HCT116 (cell line): ENCODE data around the gene KRTAP13-2. TPM values are rescaled to one million over a fixed set of nuclear protein-coding genes. Genes with fewer than 3 reads are reported as not detected.

ENCODE experiments used
- ATAC-seq: fragments of 200-7000 bp; cut with Tn5 transposase; 2 replicates; pipeline ENCODE4 v1.9.1; 2020; ENCODE audit warnings: mild to moderate bottlenecking, moderate library complexity
- BruUV-seq: library from RNA; stranded (reverse); fragments of 400-500 nt; replicated peaks from 2 replicates; lab custom pipeline; 2021; lab: Mats Ljungman, UMichigan
- CTCF ChIA-PET: fragments of 300-600 bp; sonication (Branson Sonifier 250); formaldehyde crosslinking; loops from one replicate; lab custom pipeline; 2021; ENCODE audit warnings: antibody characterized with exemption; lab: Charles Lee
- POLR2A ChIA-PET: fragments of 300-600, 350-600 bp; sonication (Branson Sonifier 250); formaldehyde crosslinking; loops from one replicate; lab custom pipeline; 2021; ENCODE audit warnings: antibody characterized with exemption; lab: Charles Lee
- RAD21 ChIA-PET, 2 experiments: fragments of 300-600 bp; sonication (Branson Sonifier 250); formaldehyde crosslinking; loops; one replicate each; lab custom pipeline; 2023; ENCODE audit warnings: low total read pairs in 2 of 2; ENCODE audit not compliant: uncharacterized antibody in 2 of 2, unreplicated experiment in 2 of 2, low non-redundant PET in 1 of 2; lab: Charles Lee
- DNase-seq: peaks from one replicate; pipeline ENCODE4 v3.0.0-alpha.2; 2010; ENCODE audit warnings: low read depth, low spot score
- H2AFZ ChIP-seq: fragments of 200-600 bp; shearing (Covaris generic), sonication (generic); 2 replicates; pipeline ENCODE4 v1.6.1; 2017; ENCODE audit warnings: low read depth, mixed run types, mixed read lengths, antibody characterized with exemption, low read length; ENCODE audit not compliant: poor library complexity, severe bottlenecking
- H3K27ac ChIP-seq: 2 replicates; pipeline ENCODE4 v1.5.1; 2012; ENCODE audit warnings: low read depth, low read length
- H3K27me3 ChIP-seq: fragments of 200-600 bp; sonication (generic); 2 replicates; pipeline ENCODE4 v1.6.1; 2016; ENCODE audit warnings: mixed run types, low read length, mixed read lengths; ENCODE audit not compliant: insufficient read depth
- H3K36me3 ChIP-seq, 2 experiments: fragments of 200-500 bp in 1 of 2; fragments of 200-600 bp in 1 of 2; sonication (Bioruptor generic) in 1 of 2; sonication (generic) in 1 of 2; 2 replicates each; pipeline versions ENCODE4 v1.5.1 to v1.6.1; 2014 to 2016; ENCODE audit warnings: low read length in 2 of 2, inconsistent platforms in 1 of 2, mixed read lengths in 1 of 2, mixed run types in 1 of 2; ENCODE audit not compliant: insufficient read depth in 2 of 2, control insufficient read depth in 1 of 2
- H3K4me1 ChIP-seq, 2 experiments: fragments of 200-600 bp in 1 of 2; sonication (generic) in 1 of 2; 2 replicates each; pipeline versions ENCODE4 v1.5.1 to v1.6.1; 2012 to 2017; ENCODE audit warnings: low read length in 2 of 2, inconsistent platforms in 1 of 2, mild to moderate bottlenecking in 1 of 2, mixed read lengths in 1 of 2, mixed run types in 1 of 2, moderate library complexity in 1 of 2; ENCODE audit not compliant: insufficient read depth in 2 of 2, control insufficient read depth in 1 of 2
- H3K4me2 ChIP-seq: fragments of 200-600 bp; sonication (generic); 2 replicates; pipeline ENCODE4 v1.6.1; 2017; ENCODE audit warnings: mixed run types, low read length, mixed read lengths
- H3K4me3 ChIP-seq, 2 experiments: fragments of 200-600 bp in 1 of 2; sonication (generic) in 1 of 2; replicated peaks in 1 of 2; 2 replicates each; pipeline ENCODE4 v1.5.1; 2011 to 2016; ENCODE audit warnings: low read length in 2 of 2, control low read depth in 1 of 2, low read depth in 1 of 2, mild to moderate bottlenecking in 1 of 2, mixed read lengths in 1 of 2, mixed run types in 1 of 2
- H3K79me2 ChIP-seq: fragments of 200-600 bp; sonication (generic); 2 replicates; pipeline ENCODE4 v1.6.1; 2017; ENCODE audit warnings: mild to moderate bottlenecking, mixed run types, low read length, moderate library complexity, mixed read lengths; ENCODE audit not compliant: insufficient read depth
- H3K9ac ChIP-seq: fragments of 200-600 bp; sonication (generic); 2 replicates; pipeline ENCODE4 v1.6.1; 2016; ENCODE audit warnings: low read length, mixed read lengths
- H3K9me2 ChIP-seq: fragments of 200-600 bp; sonication (generic), shearing (Covaris generic); 2 replicates; pipeline ENCODE4 v1.6.1; 2017; ENCODE audit warnings: mixed run types, mild to moderate bottlenecking, moderate library complexity; ENCODE audit not compliant: insufficient read depth
- H3K9me3 ChIP-seq, 2 experiments: fragments of 200-500 bp in 1 of 2; fragments of 200-600 bp in 1 of 2; sonication (Bioruptor generic) in 1 of 2; sonication (generic) in 1 of 2; 2 replicates each; pipeline ENCODE4 v1.6.1; 2014 to 2017; ENCODE audit warnings: low read length in 2 of 2, mixed read lengths in 2 of 2, inconsistent platforms in 1 of 2, low read depth in 1 of 2, mild to moderate bottlenecking in 1 of 2, mixed run types in 1 of 2, moderate library complexity in 1 of 2; ENCODE audit not compliant: control insufficient read depth in 1 of 2, insufficient read depth in 1 of 2
- H4K20me1 ChIP-seq: fragments of 200-600 bp; sonication (generic), shearing (Covaris generic); 2 replicates; pipeline ENCODE4 v1.6.1; 2017; ENCODE audit warnings: mixed run types, mild to moderate bottlenecking, moderate library complexity; ENCODE audit not compliant: insufficient read depth
- CBX3 ChIP-seq: IDR thresholded peaks from 2 replicates; pipeline ENCODE4 v1.6.1; 2012; ENCODE audit warnings: low read depth
- CTCF ChIP-seq, 3 experiments: fragments of 200-600 bp in 1 of 3; sonication (generic) in 1 of 3; IDR thresholded peaks in 2 of 3; conservative IDR thresholded peaks in 1 of 3; 2 replicates each; pipeline ENCODE4 v1.5.1; 2012 to 2017; ENCODE audit warnings: low read depth in 2 of 3, low read length in 2 of 3, antibody characterized with exemption in 1 of 3, borderline replicate concordance in 1 of 3, control low read depth in 1 of 3, mild to moderate bottlenecking in 1 of 3, mixed read lengths in 1 of 3, mixed run types in 1 of 3, moderate library complexity in 1 of 3; ENCODE audit not compliant: insufficient read depth in 1 of 3
- EGR1 ChIP-seq: IDR thresholded peaks from 2 replicates; pipeline ENCODE4 v1.6.1; 2012; ENCODE audit warnings: low read depth
- ELF1 ChIP-seq: IDR thresholded peaks from 2 replicates; pipeline ENCODE4 v1.6.1; 2012; ENCODE audit warnings: low read depth, borderline replicate concordance
- EZH2 ChIP-seq: fragments of 200-600 bp; sonication (generic); IDR thresholded peaks from 2 replicates; pipeline ENCODE4 v1.6.1; 2017; ENCODE audit warnings: antibody characterized with exemption, mixed run types
- FOSL1 ChIP-seq: IDR thresholded peaks from 2 replicates; pipeline ENCODE4 v1.6.1; 2012; ENCODE audit warnings: low read depth
- JUND ChIP-seq: IDR thresholded peaks from 2 replicates; pipeline ENCODE4 v1.6.1; 2012
- MAX ChIP-seq: IDR thresholded peaks from 2 replicates; pipeline ENCODE4 v1.6.1; 2012
- POLR2A ChIP-seq: IDR thresholded peaks from 2 replicates; pipeline ENCODE4 v1.7.0; 2011; ENCODE audit warnings: borderline replicate concordance; ENCODE audit not compliant: insufficient read depth, insufficient read length; ENCODE audit errors: extremely low read depth
- POLR2AphosphoS5 ChIP-seq: IDR thresholded peaks from 2 replicates; pipeline ENCODE4 v1.6.1; 2011; ENCODE audit warnings: mild to moderate bottlenecking, low read depth, low read length, moderate library complexity
- SIN3A ChIP-seq: IDR thresholded peaks from 2 replicates; pipeline ENCODE4 v1.6.1; 2012; ENCODE audit warnings: low read depth
- SRF ChIP-seq: IDR thresholded peaks from 2 replicates; pipeline ENCODE4 v1.6.1; 2012; ENCODE audit warnings: low read depth
- TCF7L2 ChIP-seq: IDR thresholded peaks from 2 replicates; pipeline ENCODE4 v1.7.0; 2011; ENCODE audit warnings: borderline replicate concordance, inconsistent platforms; ENCODE audit not compliant: insufficient read depth, insufficient read length; ENCODE audit errors: extremely low read depth
- YY1 ChIP-seq: IDR thresholded peaks from 2 replicates; pipeline ENCODE4 v1.6.1; 2011; ENCODE audit warnings: low read length, low read depth, moderate library complexity, mild to moderate bottlenecking; ENCODE audit not compliant: insufficient replicate concordance; ENCODE audit errors: extremely low read depth
- ZBTB33 ChIP-seq: IDR thresholded peaks from 2 replicates; pipeline ENCODE4 v1.6.1; 2011; ENCODE audit warnings: mild to moderate bottlenecking, low read length, moderate library complexity; ENCODE audit not compliant: insufficient replicate concordance; ENCODE audit errors: extremely low read depth
- intact Hi-C: fragments of 100-400 bp; cut with micrococcal nuclease; formaldehyde crosslinking; loops from 2 replicates; pipeline ENCODE4 v1.10.0; 2022
- total RNA-seq: library from RNA; stranded (reverse); gene quantifications from one replicate; pipeline ENCODE4 v1.2.1, GENCODE V29; 2021; ENCODE audit not compliant: unreplicated experiment

Gene KRTAP13-2
- total RNA-seq, 1 experiment from 2014 or later: not detected

GRCh38 chr21:30355906-30356305 lies 16.2 kb downstream of the KRTAP13-2 start:
- no peak for ATAC-seq
- no peaks in the 10 kb centered on the region for H4K20me1 ChIP-seq
- H3K27me3 ChIP-seq: no peaks in the 10 kb centered on the region
- POLR2A ChIA-PET: no interaction called here
- no peak overlapping the region for H3K9ac ChIP-seq
- CTCF ChIA-PET: no interaction called here
- RAD21 ChIA-PET: no interaction called here
- BruUV-seq: no TSS peak
- H3K27ac ChIP-seq: no peak overlapping the region
- H3K79me2 ChIP-seq: no peaks in the 10 kb centered on the region
- no peaks in the 10 kb centered on the region for H3K4me1 ChIP-seq
- DNase-seq: no peak
- H3K9me3 ChIP-seq: peaks cover 7 to 16% of the 10 kb centered on the region in 2 experiments; a peak in 3 of 4 replicates
- TF ChIP-seq FOSL1: no peak
- no peak overlapping the region for H2AFZ ChIP-seq
- no peaks in the 10 kb centered on the region for H3K36me3 ChIP-seq
- H3K4me2 ChIP-seq: no peak overlapping the region
- intact Hi-C loops: no loop called here
- H3K4me3 ChIP-seq: no peak overlapping the region
- no peaks in the 10 kb centered on the region for H3K9me2 ChIP-seq

- no peak overlapping the region for H3K9ac ChIP-seq
- no peak for ATAC-seq
- no peaks in the 10 kb centered on the region for H3K9me2 ChIP-seq
- H3K4me3 ChIP-seq: no peak overlapping the region
- ChIA-PET CTCF (no interaction called here), POLR2A (no interaction called here), RAD21 (no interaction called here)
- no TSS peak for BruUV-seq
- no peaks in the 10 kb centered on the region for H4K20me1 ChIP-seq
- H3K4me1 ChIP-seq: no peaks in the 10 kb centered on the region
- peaks cover 12 to 16% of the 10 kb centered on the region in 2 experiments; a peak in 3 of 4 replicates for H3K9me3 ChIP-seq
- H3K27ac ChIP-seq: no peak overlapping the region
- no peaks in the 10 kb centered on the region for H3K27me3 ChIP-seq
- no peak overlapping the region for H2AFZ ChIP-seq
- DNase-seq: no peak
- intact Hi-C loops: no loop called here
- H3K4me2 ChIP-seq: no peak overlapping the region
- H3K36me3 ChIP-seq: no peaks in the 10 kb centered on the region
- no peaks in the 10 kb centered on the region for H3K79me2 ChIP-seq
- TF ChIP-seq SRF: no peak
- TF ChIP-seq ZBTB33: no peak
- TF ChIP-seq JUND: no peak
- TF ChIP-seq POLR2A: no peak
- no peak for TF ChIP-seq ELF1
- no peak for TF ChIP-seq MAX
- no peak for TF ChIP-seq POLR2AphosphoS5
- TF ChIP-seq TCF7L2: no peak
- no peak for TF ChIP-seq EZH2
- no peak for TF ChIP-seq EGR1
- TF ChIP-seq CBX3: no peak
- TF ChIP-seq YY1: no peak
- TF ChIP-seq SIN3A: no peak
- TF ChIP-seq CTCF (IDR thresholded peaks at IDR 0.05 in 2 of 3, conservative IDR thresholded peaks at IDR 0.05 in 1 of 3; ENCODE audit: borderline replicate concordance in 1 of 3, insufficient read depth in 1 of 3, low read depth in 2 of 3, low read length in 2 of 3): no peak
Measured at GRCh38 chr21:30354308-30355005, 17.6 kb downstream of the KRTAP13-2 start.
